HEK293 (cell line): Measurements from ENCODE around the gene AP3B1.

Source experiments
- GLIS1 ChIP-seq: fragments of 450-650 bp; formaldehyde crosslinking; IDR thresholded peaks from 2 replicates; pipeline ENCODE4 v1.5.1; 2016; ENCODE audit warnings: missing biosample characterization, missing genetic modification characterization
- HOXC10 ChIP-seq: sonication (generic); formaldehyde crosslinking; IDR thresholded peaks from 2 replicates; pipeline ENCODE4 v1.8.1; 2023; ENCODE audit warnings: mild to moderate bottlenecking, missing genetic modification reagents
- HOXD13 ChIP-seq: sonication (generic); formaldehyde crosslinking; IDR thresholded peaks from 2 replicates; pipeline ENCODE4 v1.8.0; 2022; ENCODE audit warnings: missing genetic modification reagents, borderline replicate concordance
- KLF8 ChIP-seq: fragments of 450-650 bp; formaldehyde crosslinking; IDR thresholded peaks from 2 replicates; pipeline ENCODE4 v1.5.1; 2016; ENCODE audit warnings: missing biosample characterization, missing genetic modification characterization
- KLF9 ChIP-seq: fragments of 450-650 bp; formaldehyde crosslinking; IDR thresholded peaks from 2 replicates; pipeline ENCODE4 v1.5.1; 2016; ENCODE audit warnings: missing biosample characterization, missing genetic modification characterization, low read depth
- MEIS1 ChIP-seq: sonication (generic); formaldehyde crosslinking; IDR thresholded peaks from 2 replicates; pipeline ENCODE4 v1.8.1; 2022; ENCODE audit warnings: missing genetic modification reagents, mild to moderate bottlenecking, borderline replicate concordance
- OVOL3 ChIP-seq: fragments of 450-650 bp; formaldehyde crosslinking; IDR thresholded peaks from 2 replicates; pipeline ENCODE4 v1.5.1; 2016; ENCODE audit warnings: missing biosample characterization, missing genetic modification characterization
- PRDM4 ChIP-seq: fragments of 450-650 bp; formaldehyde crosslinking; IDR thresholded peaks from 2 replicates; pipeline ENCODE4 v1.5.1; 2017; ENCODE audit warnings: missing biosample characterization, missing genetic modification characterization
- RBAK ChIP-seq: fragments of 450-650 bp; formaldehyde crosslinking; IDR thresholded peaks from 2 replicates; pipeline ENCODE4 v1.5.1; 2016; ENCODE audit warnings: missing biosample characterization, missing genetic modification characterization
- SP7 ChIP-seq: fragments of 450-650 bp; formaldehyde crosslinking; IDR thresholded peaks from 2 replicates; pipeline ENCODE4 v1.5.1; 2016; ENCODE audit warnings: missing biosample characterization, missing genetic modification characterization
- TCF7L2 ChIP-seq: IDR thresholded peaks from 2 replicates; pipeline ENCODE4 v1.6.1; 2011; ENCODE audit warnings: low read depth, mild to moderate bottlenecking, inconsistent platforms, low read length, moderate library complexity, borderline replicate concordance
- ZBTB17 ChIP-seq: fragments of 450-650 bp; formaldehyde crosslinking; IDR thresholded peaks from 2 replicates; pipeline ENCODE4 v1.5.1; 2016; ENCODE audit warnings: missing biosample characterization, missing genetic modification characterization
- ZBTB21 ChIP-seq: fragments of 450-650 bp; formaldehyde crosslinking; IDR thresholded peaks from 2 replicates; pipeline ENCODE4 v1.5.1; 2017; ENCODE audit warnings: missing biosample characterization, missing genetic modification characterization
- ZIC2 ChIP-seq: fragments of 450-650 bp; formaldehyde crosslinking; IDR thresholded peaks from 2 replicates; pipeline ENCODE4 v1.5.1; 2016; ENCODE audit warnings: missing biosample characterization, missing genetic modification characterization
- ZNF121 ChIP-seq: fragments of 450-650 bp; formaldehyde crosslinking; IDR thresholded peaks from 2 replicates; pipeline ENCODE4 v1.5.1; 2016; ENCODE audit warnings: missing biosample characterization, missing genetic modification characterization
- ZNF18 ChIP-seq: fragments of 450-650 bp; formaldehyde crosslinking; IDR thresholded peaks from 2 replicates; pipeline ENCODE4 v1.5.1; 2016; ENCODE audit warnings: missing biosample characterization, missing genetic modification characterization
- ZNF2 ChIP-seq: fragments of 450-650 bp; formaldehyde crosslinking; IDR thresholded peaks from 2 replicates; pipeline ENCODE4 v1.5.1; 2016; ENCODE audit warnings: missing biosample characterization, missing genetic modification characterization
- ZNF221 ChIP-seq: fragments of 450-650 bp; formaldehyde crosslinking; IDR thresholded peaks from 2 replicates; pipeline ENCODE4 v1.5.1; 2017; ENCODE audit warnings: missing biosample characterization, missing genetic modification characterization, borderline replicate concordance
- ZNF239 ChIP-seq: fragments of 450-650 bp; formaldehyde crosslinking; IDR thresholded peaks from 2 replicates; pipeline ENCODE4 v1.5.1; 2016; ENCODE audit warnings: missing biosample characterization, missing genetic modification characterization
- ZNF335 ChIP-seq: fragments of 450-650 bp; formaldehyde crosslinking; conservative IDR thresholded peaks from 2 replicates; pipeline ENCODE4 v1.5.1; 2016; ENCODE audit warnings: missing biosample characterization, missing genetic modification characterization
- ZNF404 ChIP-seq: fragments of 450-650 bp; formaldehyde crosslinking; IDR thresholded peaks from 2 replicates; pipeline ENCODE4 v1.5.1; 2017; ENCODE audit warnings: missing biosample characterization, missing genetic modification characterization
- ZNF48 ChIP-seq: fragments of 450-650 bp; formaldehyde crosslinking; IDR thresholded peaks from 2 replicates; pipeline ENCODE4 v1.5.1; 2016; ENCODE audit warnings: missing biosample characterization, missing genetic modification characterization
- ZNF501 ChIP-seq: fragments of 450-650 bp; formaldehyde crosslinking; IDR thresholded peaks from 2 replicates; pipeline ENCODE4 v1.5.1; 2016; ENCODE audit warnings: missing biosample characterization, missing genetic modification characterization
- ZNF544 ChIP-seq: fragments of 450-650 bp; formaldehyde crosslinking; IDR thresholded peaks from 2 replicates; pipeline ENCODE4 v1.5.0; 2017; ENCODE audit warnings: missing biosample characterization, missing genetic modification characterization
- ZNF555 ChIP-seq: fragments of 450-650 bp; formaldehyde crosslinking; conservative IDR thresholded peaks from 2 replicates; pipeline ENCODE4 v1.5.1; 2017; ENCODE audit warnings: missing biosample characterization, mild to moderate bottlenecking, missing genetic modification characterization, inconsistent platforms
- ZNF585B ChIP-seq: fragments of 450-650 bp; formaldehyde crosslinking; IDR thresholded peaks from 2 replicates; pipeline ENCODE4 v1.5.1; 2016; ENCODE audit warnings: missing biosample characterization, missing genetic modification characterization
- ZNF600 ChIP-seq: fragments of 450-650 bp; formaldehyde crosslinking; IDR thresholded peaks from 2 replicates; pipeline ENCODE4 v1.5.1; 2016; ENCODE audit warnings: missing biosample characterization, missing genetic modification characterization
- ZNF623 ChIP-seq: fragments of 450-650 bp; formaldehyde crosslinking; IDR thresholded peaks from 2 replicates; pipeline ENCODE4 v1.5.1; 2016; ENCODE audit warnings: missing biosample characterization, missing genetic modification characterization
- ZNF660 ChIP-seq: fragments of 450-650 bp; IDR thresholded peaks from 2 replicates; pipeline ENCODE4 v1.5.1; 2018; ENCODE audit warnings: missing biosample characterization, mild to moderate bottlenecking, missing genetic modification characterization
- ZXDB ChIP-seq: fragments of 450-650 bp; formaldehyde crosslinking; IDR thresholded peaks from 2 replicates; pipeline ENCODE4 v1.5.1; 2016; ENCODE audit warnings: missing biosample characterization, missing genetic modification characterization
- TF ChIP-seq, protein P1 (sequence below): fragments of 450-650 bp; formaldehyde crosslinking; IDR thresholded peaks from 2 replicates; pipeline ENCODE4 v1.5.1; 2016; ENCODE audit warnings: missing biosample characterization, missing genetic modification characterization
- TF ChIP-seq, protein P2 (sequence below): fragments of 450-650 bp; formaldehyde crosslinking; IDR thresholded peaks from 2 replicates; pipeline ENCODE4 v1.5.1; 2016; ENCODE audit warnings: missing biosample characterization, missing genetic modification characterization
- TF ChIP-seq, protein P3 (sequence below): fragments of 450-650 bp; formaldehyde crosslinking; IDR thresholded peaks from 2 replicates; pipeline ENCODE4 v1.5.1; 2016; ENCODE audit warnings: missing biosample characterization, missing genetic modification characterization
- TF ChIP-seq, protein P4 (sequence below): fragments of 450-650 bp; formaldehyde crosslinking; IDR thresholded peaks from 2 replicates; pipeline ENCODE4 v1.5.1; 2017; ENCODE audit warnings: missing biosample characterization, missing genetic modification characterization

Gene AP3B1

GRCh38 chr5:77990020-77990419, 304.5 kb downstream of the AP3B1 start (continued):
- TF ChIP-seq ZNF2 (tag by site-specific recombination) (no peak), ZNF623 (tag by site-specific recombination) (no peak), ZNF18 (tag by site-specific recombination) (peak; percentile 12; the same call in 1 of the 2 replicates), RBAK (tag by site-specific recombination) (no peak), OVOL3 (tag by site-specific recombination) (no peak), KLF9 (tag by site-specific recombination) (no peak), ZNF501 (tag by site-specific recombination) (no peak), ZIC2 (tag by site-specific recombination) (peak; percentile 64), ZNF544 (tag by site-specific recombination) (no peak), ZNF121 (tag by site-specific recombination) (no peak), ZBTB21 (tag by site-specific recombination) (no peak), HOXC10 (CRISPR knock-in tag) (no peak), PRDM4 (tag by site-specific recombination) (no peak), ZNF555 (tag by site-specific recombination) (no peak), SP7 (peak; percentile 93), ZBTB17 (tag by site-specific recombination) (peak; percentile 92), ZNF48 (tag by site-specific recombination) (no peak), ZNF660 (tag by site-specific recombination) (0 out of 2 replicates have a peak, but pooled peaks have one; percentile 28), MEIS1 (no peak), TCF7L2 (no peak), KLF8 (tag by site-specific recombination) (no peak), ZNF335 (tag by site-specific recombination) (no peak), ZXDB (tag by site-specific recombination) (no peak), ZNF585B (tag by site-specific recombination) (no peak), ZNF239 (no peak), ZNF600 (peak; percentile 74), HOXD13 (CRISPR knock-in tag) (no peak), GLIS1 (tag by site-specific recombination) (0 out of 2 replicates have a peak, but pooled peaks have one; percentile 16), ZNF221 (tag by site-specific recombination) (no peak), ZNF404 (tag by site-specific recombination) (no peak)
- TF ChIP-seq, protein P1, sequence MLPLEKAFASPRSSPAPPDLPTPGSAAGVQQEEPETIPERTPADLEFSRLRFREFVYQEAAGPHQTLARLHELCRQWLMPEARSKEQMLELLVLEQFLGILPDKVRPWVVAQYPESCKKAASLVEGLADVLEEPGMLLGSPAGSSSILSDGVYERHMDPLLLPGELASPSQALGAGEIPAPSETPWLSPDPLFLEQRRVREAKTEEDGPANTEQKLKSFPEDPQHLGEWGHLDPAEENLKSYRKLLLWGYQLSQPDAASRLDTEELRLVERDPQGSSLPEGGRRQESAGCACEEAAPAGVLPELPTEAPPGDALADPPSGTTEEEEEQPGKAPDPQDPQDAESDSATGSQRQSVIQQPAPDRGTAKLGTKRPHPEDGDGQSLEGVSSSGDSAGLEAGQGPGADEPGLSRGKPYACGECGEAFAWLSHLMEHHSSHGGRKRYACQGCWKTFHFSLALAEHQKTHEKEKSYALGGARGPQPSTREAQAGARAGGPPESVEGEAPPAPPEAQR (tag by site-specific recombination), result no peak
- TF ChIP-seq, protein P2, sequence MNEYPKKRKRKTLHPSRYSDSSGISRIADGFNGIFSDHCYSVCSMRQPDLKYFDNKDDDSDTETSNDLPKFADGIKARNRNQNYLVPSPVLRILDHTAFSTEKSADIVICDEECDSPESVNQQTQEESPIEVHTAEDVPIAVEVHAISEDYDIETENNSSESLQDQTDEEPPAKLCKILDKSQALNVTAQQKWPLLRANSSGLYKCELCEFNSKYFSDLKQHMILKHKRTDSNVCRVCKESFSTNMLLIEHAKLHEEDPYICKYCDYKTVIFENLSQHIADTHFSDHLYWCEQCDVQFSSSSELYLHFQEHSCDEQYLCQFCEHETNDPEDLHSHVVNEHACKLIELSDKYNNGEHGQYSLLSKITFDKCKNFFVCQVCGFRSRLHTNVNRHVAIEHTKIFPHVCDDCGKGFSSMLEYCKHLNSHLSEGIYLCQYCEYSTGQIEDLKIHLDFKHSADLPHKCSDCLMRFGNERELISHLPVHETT (tag by site-specific recombination), result no peak
- TF ChIP-seq, protein P3, sequence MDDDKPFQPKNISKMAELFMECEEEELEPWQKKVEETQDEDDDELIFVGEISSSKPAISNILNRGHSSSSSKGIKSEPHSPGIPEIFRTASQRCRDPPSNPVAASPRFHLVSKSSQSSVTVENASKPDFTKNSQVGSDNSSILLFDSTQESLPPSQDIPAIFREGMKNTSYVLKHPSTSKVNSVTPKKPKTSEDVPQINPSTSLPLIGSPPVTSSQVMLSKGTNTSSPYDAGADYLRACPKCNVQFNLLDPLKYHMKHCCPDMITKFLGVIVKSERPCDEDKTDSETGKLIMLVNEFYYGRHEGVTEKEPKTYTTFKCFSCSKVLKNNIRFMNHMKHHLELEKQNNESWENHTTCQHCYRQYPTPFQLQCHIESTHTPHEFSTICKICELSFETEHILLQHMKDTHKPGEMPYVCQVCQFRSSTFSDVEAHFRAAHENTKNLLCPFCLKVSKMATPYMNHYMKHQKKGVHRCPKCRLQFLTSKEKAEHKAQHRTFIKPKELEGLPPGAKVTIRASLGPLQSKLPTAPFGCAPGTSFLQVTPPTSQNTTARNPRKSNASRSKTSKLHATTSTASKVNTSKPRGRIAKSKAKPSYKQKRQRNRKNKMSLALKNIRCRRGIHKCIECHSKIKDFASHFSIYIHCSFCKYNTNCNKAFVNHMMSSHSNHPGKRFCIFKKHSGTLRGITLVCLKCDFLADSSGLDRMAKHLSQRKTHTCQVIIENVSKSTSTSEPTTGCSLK (tag by site-specific recombination), result no peak
- TF ChIP-seq, protein P4, sequence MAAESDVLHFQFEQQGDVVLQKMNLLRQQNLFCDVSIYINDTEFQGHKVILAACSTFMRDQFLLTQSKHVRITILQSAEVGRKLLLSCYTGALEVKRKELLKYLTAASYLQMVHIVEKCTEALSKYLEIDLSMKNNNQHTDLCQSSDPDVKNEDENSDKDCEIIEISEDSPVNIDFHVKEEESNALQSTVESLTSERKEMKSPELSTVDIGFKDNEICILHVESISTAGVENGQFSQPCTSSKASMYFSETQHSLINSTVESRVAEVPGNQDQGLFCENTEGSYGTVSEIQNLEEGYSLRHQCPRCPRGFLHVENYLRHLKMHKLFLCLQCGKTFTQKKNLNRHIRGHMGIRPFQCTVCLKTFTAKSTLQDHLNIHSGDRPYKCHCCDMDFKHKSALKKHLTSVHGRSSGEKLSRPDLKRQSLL (tag by site-specific recombination), result no peak
